Thyroid gland (tissue), 4 donors: ENCODE results near the gene LYRM2. TPM values are rescaled to one million over a fixed set of nuclear protein-coding genes. Genes with fewer than 3 reads are reported as not detected.

Experiments
- DNase-seq, 2 donors: peaks; one replicate each; pipeline ENCODE4 v3.0.0-alpha.2; 2019
- H3K27ac ChIP-seq, 3 donors: fragments of 200-600 bp; sonication (generic); 1 replicate in 2 of 3; 2 replicates in 1 of 3; pipeline ENCODE4 v1.5.1; 2016 to 2019; ENCODE audit warnings: mild to moderate bottlenecking in 1 of 3, moderate library complexity in 1 of 3
- H3K27me3 ChIP-seq: fragments of 200-600 bp; sonication (generic); one replicate; pipeline ENCODE4 v1.5.1; 2019
- H3K36me3 ChIP-seq, 2 donors: fragments of 200-600 bp; sonication (generic); one replicate each; pipeline ENCODE4 v1.5.1; 2016 to 2019
- H3K4me1 ChIP-seq, 2 donors: fragments of 200-600 bp; sonication (generic); one replicate each; pipeline ENCODE4 v1.5.1; 2017 to 2019
- H3K4me3 ChIP-seq, 3 donors: fragments of 200-600 bp; sonication (generic); replicated peaks in 1 of 3; 1 replicate in 2 of 3; 2 replicates in 1 of 3; pipeline ENCODE4 v1.5.1; 2016; ENCODE audit warnings: mild to moderate bottlenecking in 1 of 3
- H3K9me3 ChIP-seq: fragments of 200-600 bp; sonication (generic); one replicate; pipeline ENCODE4 v1.5.1; 2017
- POLR2A ChIP-seq, 2 donors: fragments of 450-650 bp; IDR thresholded peaks; one replicate each; pipeline ENCODE4 v1.6.1; 2017; ENCODE audit warnings: antibody characterized with exemption in 2 of 2, mild to moderate bottlenecking in 2 of 2, moderate library complexity in 1 of 2
- WGBS, 2 donors: methylation state at CpG; one replicate each; pipeline ENCODE4 v1.1.5; 2017; 5-methylcytosine and 5-hydroxymethylcytosine counted together
- intact Hi-C: fragments of 100-400 bp; cut with DNase I; formaldehyde crosslinking; loops from one replicate; pipeline ENCODE4 v1.15.1; 2023
- total RNA-seq, 4 donors: library from RNA; depleted of rRNA; stranded (reverse); fragments of >200 nt; gene quantifications; one replicate each; pipeline ENCODE4 v1.2.3, GENCODE V29; 2016
- TF ChIP-seq, protein P1 (sequence below), 6 experiments: fragments of 200-600 bp in 3 of 6; fragments of 450-650 bp in 3 of 6; sonication (generic) in 3 of 6; IDR thresholded peaks; one replicate each; pipeline ENCODE4 v1.5.1; 2016 to 2019; ENCODE audit warnings: antibody characterized with exemption in 6 of 6, mild to moderate bottlenecking in 2 of 6, inconsistent platforms in 1 of 6, moderate library complexity in 1 of 6

The LYRM2 gene
- total RNA-seq, 4 donors from 2014 or later: 28.7 to 38.5 (median 31.2) TPM

DNA sequence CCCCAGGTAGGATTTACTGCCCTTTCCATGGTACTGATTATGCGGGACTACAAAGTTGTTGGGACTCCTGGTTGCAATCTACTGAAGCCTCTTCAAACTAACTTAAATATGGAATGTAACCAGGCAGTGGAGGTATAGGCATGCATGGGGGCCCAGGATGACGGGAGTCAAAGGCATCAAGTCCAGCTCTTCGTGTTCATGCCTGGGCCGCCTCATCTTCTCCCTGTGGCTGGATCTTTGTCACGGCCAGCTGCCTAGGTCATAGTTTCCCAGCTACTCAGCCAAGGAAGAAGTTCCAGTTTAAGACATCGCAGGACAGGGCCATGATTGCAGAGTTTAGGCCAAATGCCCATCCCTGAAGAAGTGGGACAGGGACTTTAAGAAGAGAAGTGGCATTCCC, 20.5 kb downstream of the LYRM2 start:
- Histone ChIP-seq H3K4me3 (no peak overlapping the region), H3K27me3 (no peaks in the 10 kb centered on the region), H3K36me3 (no peaks in the 10 kb centered on the region), H3K4me1 (no peaks in the 10 kb centered on the region), H3K27ac (no peak overlapping the region), H3K9me3 (no peaks in the 10 kb centered on the region)
- no peak for DNase-seq
- intact Hi-C loops: no loop called here
- TF ChIP-seq, protein P1, sequence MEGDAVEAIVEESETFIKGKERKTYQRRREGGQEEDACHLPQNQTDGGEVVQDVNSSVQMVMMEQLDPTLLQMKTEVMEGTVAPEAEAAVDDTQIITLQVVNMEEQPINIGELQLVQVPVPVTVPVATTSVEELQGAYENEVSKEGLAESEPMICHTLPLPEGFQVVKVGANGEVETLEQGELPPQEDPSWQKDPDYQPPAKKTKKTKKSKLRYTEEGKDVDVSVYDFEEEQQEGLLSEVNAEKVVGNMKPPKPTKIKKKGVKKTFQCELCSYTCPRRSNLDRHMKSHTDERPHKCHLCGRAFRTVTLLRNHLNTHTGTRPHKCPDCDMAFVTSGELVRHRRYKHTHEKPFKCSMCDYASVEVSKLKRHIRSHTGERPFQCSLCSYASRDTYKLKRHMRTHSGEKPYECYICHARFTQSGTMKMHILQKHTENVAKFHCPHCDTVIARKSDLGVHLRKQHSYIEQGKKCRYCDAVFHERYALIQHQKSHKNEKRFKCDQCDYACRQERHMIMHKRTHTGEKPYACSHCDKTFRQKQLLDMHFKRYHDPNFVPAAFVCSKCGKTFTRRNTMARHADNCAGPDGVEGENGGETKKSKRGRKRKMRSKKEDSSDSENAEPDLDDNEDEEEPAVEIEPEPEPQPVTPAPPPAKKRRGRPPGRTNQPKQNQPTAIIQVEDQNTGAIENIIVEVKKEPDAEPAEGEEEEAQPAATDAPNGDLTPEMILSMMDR (IDR thresholded peaks at IDR 0.05): no peak
- no peak for TF ChIP-seq POLR2A (IDR thresholded peaks at IDR 0.05)
- 95% methylated on average over 6 of the region's 6 CpGs for WGBS, 2 donors

DNA sequence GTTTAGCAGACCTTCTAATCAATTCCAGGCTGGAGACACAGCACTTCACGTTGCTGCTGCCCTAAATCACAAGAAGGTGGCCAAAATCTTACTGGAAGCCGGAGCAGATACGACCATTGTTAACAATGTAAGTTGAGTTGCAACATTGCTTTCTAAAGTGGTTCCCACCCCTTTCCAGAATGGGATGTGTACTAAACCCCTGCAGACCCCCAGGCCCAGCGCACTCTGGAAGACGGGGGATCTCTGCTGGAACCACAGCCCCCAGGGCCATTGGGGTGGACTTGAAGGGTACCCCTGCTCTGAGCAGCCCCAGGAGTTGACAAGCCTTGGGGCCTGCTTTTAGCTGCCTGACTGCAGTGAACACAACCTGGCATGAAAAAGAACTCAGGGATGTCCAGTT, 22.0 kb downstream of the LYRM2 start:
- intact Hi-C loops: no loop called here
- no peak for DNase-seq
- no peaks in the 10 kb centered on the region for H3K27me3 ChIP-seq
- H3K9me3 ChIP-seq: no peaks in the 10 kb centered on the region
- H3K4me1 ChIP-seq: no peaks in the 10 kb centered on the region
- no peaks in the 10 kb centered on the region for H3K36me3 ChIP-seq
- H3K27ac ChIP-seq: no peak overlapping the region
- WGBS, 2 donors: 92 to 94% methylated on average over 3 to 5 of the region's 5 CpGs
- TF ChIP-seq, protein P1 (IDR thresholded peaks at IDR 0.05): no peak
- TF ChIP-seq POLR2A (IDR thresholded peaks at IDR 0.05): no peak
- H3K4me3 ChIP-seq: no peak overlapping the region

DNA sequence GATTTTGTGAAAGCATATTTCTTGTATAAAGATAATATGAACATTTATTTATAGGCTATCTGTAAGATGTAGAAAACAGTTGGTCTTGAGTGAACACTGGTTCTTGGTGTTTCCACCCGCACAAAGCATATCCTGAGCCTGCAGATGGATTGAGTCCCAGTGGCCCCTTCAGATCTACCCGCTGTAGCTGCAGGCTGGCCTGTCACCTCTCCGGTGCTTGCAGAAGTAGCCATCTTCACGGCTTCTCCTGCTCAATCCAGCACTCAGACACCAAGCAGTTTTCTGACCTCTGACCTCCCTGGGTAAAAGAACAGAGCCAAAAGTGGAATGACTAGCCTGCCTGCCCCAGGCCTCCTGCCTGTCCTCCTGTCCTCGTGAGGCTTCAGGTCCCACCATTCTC, 22.7 kb downstream of the LYRM2 start:
- intact Hi-C loops: no loop called here
- no peaks in the 10 kb centered on the region for H3K36me3 ChIP-seq
- H3K4me1 ChIP-seq: no peaks in the 10 kb centered on the region
- no peaks in the 10 kb centered on the region for H3K27me3 ChIP-seq
- no peaks in the 10 kb centered on the region for H3K9me3 ChIP-seq
- H3K4me3 ChIP-seq: no peak overlapping the region
- DNase-seq: no peak
- WGBS, 2 donors: 71 to 76% methylated on average over 4 to 5 of the region's 5 CpGs
- no peak overlapping the region for H3K27ac ChIP-seq
- TF ChIP-seq POLR2A (IDR thresholded peaks at IDR 0.05): no peak
- TF ChIP-seq, protein P1 (IDR thresholded peaks at IDR 0.05): no peak

DNA sequence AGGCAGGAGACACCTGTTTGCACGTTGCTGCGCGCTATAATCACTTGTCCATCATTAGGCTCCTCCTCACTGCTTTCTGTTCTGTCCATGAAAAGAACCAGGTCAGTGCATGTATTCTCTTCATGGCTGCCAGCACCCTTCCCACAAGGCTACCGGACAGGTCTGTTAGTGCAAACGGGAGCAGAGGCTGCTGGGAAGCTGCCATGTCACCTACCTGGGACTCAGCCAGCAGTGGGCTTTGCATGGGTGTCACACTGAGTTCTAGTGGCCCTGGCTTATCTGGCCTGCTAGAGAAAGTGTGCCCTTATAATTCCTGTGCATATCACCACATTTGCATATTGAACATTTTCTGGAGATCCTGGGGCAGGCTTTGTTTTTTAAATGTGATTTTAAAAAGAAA, 24.8 kb downstream of the LYRM2 start:
- DNase-seq: no peak
- TF ChIP-seq, protein P1 (IDR thresholded peaks at IDR 0.05): no peak
- TF ChIP-seq POLR2A (IDR thresholded peaks at IDR 0.05): no peak
- Histone ChIP-seq H3K27me3 (no peaks in the 10 kb centered on the region), H3K4me1 (no peaks in the 10 kb centered on the region), H3K27ac (no peak overlapping the region), H3K36me3 (no peaks in the 10 kb centered on the region), H3K4me3 (no peak overlapping the region), H3K9me3 (no peaks in the 10 kb centered on the region)
- 88 to 90% methylated on average over 5 of the region's 5 CpGs for WGBS, 2 donors
- intact Hi-C loops: loop anchor here (5.0 kb wide), 1 partner anchor 181 kb away; the partner anchor contains the start of gene ANKRD6

DNA sequence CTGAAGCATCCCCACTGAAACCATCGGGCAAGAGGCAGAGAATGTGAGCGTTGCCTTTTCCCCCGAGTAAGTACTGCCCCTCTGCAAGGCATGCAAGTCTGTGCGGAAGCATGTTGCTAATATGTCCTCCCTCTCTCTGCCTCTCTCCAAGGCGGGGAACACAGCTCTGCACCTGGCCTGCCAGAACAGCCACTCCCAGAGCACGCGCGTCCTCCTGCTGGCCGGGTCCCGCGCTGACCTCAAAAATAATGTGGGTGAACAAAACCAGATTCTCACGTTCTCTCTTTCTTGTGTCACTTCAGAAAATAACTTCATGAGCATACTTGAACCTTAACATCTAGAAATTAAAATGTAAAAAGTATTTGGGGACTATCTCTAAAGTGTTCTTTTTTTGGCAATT, 26.4 kb downstream of the LYRM2 start:
- Histone ChIP-seq H3K27ac (no peak overlapping the region), H3K4me1 (no peaks in the 10 kb centered on the region), H3K36me3 (no peaks in the 10 kb centered on the region), H3K4me3 (no peak overlapping the region), H3K27me3 (no peaks in the 10 kb centered on the region), H3K9me3 (no peaks in the 10 kb centered on the region)
- DNase-seq: no peak
- WGBS, 2 donors: 79 to 87% methylated on average over 12 of the region's 12 CpGs
- intact Hi-C loops: loop anchor here (5.0 kb wide), 1 partner anchor 180 kb away; the partner anchor contains the start of gene ANKRD6
- TF ChIP-seq, protein P1 (IDR thresholded peaks at IDR 0.05): no peak
- TF ChIP-seq POLR2A (IDR thresholded peaks at IDR 0.05): no peak
